DND-41 (cell line): ENCODE results near the gene SCRN2.

ENCODE experiments used
- ATAC-seq: fragments of 200-7000 bp; cut with Tn5 transposase; 3 replicates; pipeline ENCODE4 v1.9.1; 2021; ENCODE audit warnings: low read depth; ENCODE audit not compliant: insufficient read depth
- DNase-seq: peaks from one replicate; pipeline ENCODE4 v3.0.0-alpha.2; 2020
- H2AFZ ChIP-seq: 2 replicates; pipeline ENCODE4 v1.6.0; 2012; ENCODE audit warnings: low read depth, low read length
- H3K27ac ChIP-seq: 2 replicates; pipeline ENCODE4 v1.5.1; 2012; ENCODE audit warnings: low read length, inconsistent platforms
- H3K27me3 ChIP-seq: fragments of 200-600 bp; sonication (generic); 2 replicates; pipeline ENCODE4 v1.6.0; 2012; ENCODE audit warnings: low read length, mild to moderate bottlenecking, inconsistent platforms; ENCODE audit not compliant: insufficient read depth, poor library complexity
- H3K36me3 ChIP-seq: 2 replicates; pipeline ENCODE4 v1.5.1; 2012; ENCODE audit warnings: low read length, inconsistent platforms; ENCODE audit not compliant: insufficient read depth
- H3K4me1 ChIP-seq: 2 replicates; pipeline ENCODE4 v1.5.1; 2012; ENCODE audit warnings: mild to moderate bottlenecking, low read length; ENCODE audit not compliant: insufficient read depth
- H3K4me2 ChIP-seq: 2 replicates; pipeline ENCODE4 v1.6.0; 2012; ENCODE audit warnings: mild to moderate bottlenecking, moderate library complexity, low read length, inconsistent platforms; ENCODE audit not compliant: insufficient read depth
- H3K4me3 ChIP-seq, 2 experiments: fragments of 200-600 bp in 1 of 2; shearing (Covaris generic) in 1 of 2; 2 replicates each; pipeline ENCODE4 v1.5.1; 2012 to 2016; ENCODE audit warnings: inconsistent platforms in 2 of 2, low read length in 2 of 2, mild to moderate bottlenecking in 2 of 2, low read depth in 1 of 2, moderate library complexity in 1 of 2
- H3K79me2 ChIP-seq: 2 replicates; pipeline ENCODE4 v1.6.0; 2012; ENCODE audit warnings: low read length, inconsistent platforms; ENCODE audit not compliant: insufficient read depth
- H3K9ac ChIP-seq: 2 replicates; pipeline ENCODE4 v1.6.0; 2012; ENCODE audit warnings: low read depth, mild to moderate bottlenecking, inconsistent platforms, low read length, moderate library complexity
- H3K9me3 ChIP-seq: 2 replicates; pipeline ENCODE4 v1.5.1; 2012; ENCODE audit warnings: low read length, moderate library complexity, mild to moderate bottlenecking, inconsistent platforms; ENCODE audit not compliant: insufficient read depth, severe bottlenecking
- H4K20me1 ChIP-seq: 2 replicates; pipeline ENCODE4 v1.6.0; 2012; ENCODE audit warnings: low read length; ENCODE audit not compliant: insufficient read depth
- EZH2 ChIP-seq: IDR thresholded peaks from 3 replicates; pipeline ENCODE4 v1.6.1; 2012; ENCODE audit warnings: borderline replicate concordance, low read depth, mild to moderate bottlenecking, moderate library complexity, low read length, inconsistent platforms; ENCODE audit not compliant: severe bottlenecking
- TF ChIP-seq, protein P1 (sequence below): IDR thresholded peaks from 2 replicates; pipeline ENCODE4 v1.5.1; 2012; ENCODE audit warnings: borderline replicate concordance, low read length, moderate library complexity, mild to moderate bottlenecking; ENCODE audit not compliant: poor library complexity, severe bottlenecking; ENCODE audit errors: extremely low read depth

Gene SCRN2

GRCh38 chr17:47882695-47883588, 41.9 kb upstream of the SCRN2 start:
- no peak for DNase-seq

GRCh38 chr17:47882247-47882646, 41.2 kb upstream of the SCRN2 start:
- H3K27me3 ChIP-seq: peaks cover 16% of the 10 kb centered on the region
- H3K36me3 ChIP-seq: no peaks in the 10 kb centered on the region
- H3K79me2 ChIP-seq: no peaks in the 10 kb centered on the region
- H2AFZ ChIP-seq: no peak overlapping the region
- no peaks in the 10 kb centered on the region for H4K20me1 ChIP-seq
- no peak overlapping the region for H3K9ac ChIP-seq
- H3K4me3 ChIP-seq: no peak overlapping the region
- H3K4me2 ChIP-seq: no peak overlapping the region
- H3K27ac ChIP-seq: no peak overlapping the region
- DNase-seq: no peak
- TF ChIP-seq, protein P1, sequence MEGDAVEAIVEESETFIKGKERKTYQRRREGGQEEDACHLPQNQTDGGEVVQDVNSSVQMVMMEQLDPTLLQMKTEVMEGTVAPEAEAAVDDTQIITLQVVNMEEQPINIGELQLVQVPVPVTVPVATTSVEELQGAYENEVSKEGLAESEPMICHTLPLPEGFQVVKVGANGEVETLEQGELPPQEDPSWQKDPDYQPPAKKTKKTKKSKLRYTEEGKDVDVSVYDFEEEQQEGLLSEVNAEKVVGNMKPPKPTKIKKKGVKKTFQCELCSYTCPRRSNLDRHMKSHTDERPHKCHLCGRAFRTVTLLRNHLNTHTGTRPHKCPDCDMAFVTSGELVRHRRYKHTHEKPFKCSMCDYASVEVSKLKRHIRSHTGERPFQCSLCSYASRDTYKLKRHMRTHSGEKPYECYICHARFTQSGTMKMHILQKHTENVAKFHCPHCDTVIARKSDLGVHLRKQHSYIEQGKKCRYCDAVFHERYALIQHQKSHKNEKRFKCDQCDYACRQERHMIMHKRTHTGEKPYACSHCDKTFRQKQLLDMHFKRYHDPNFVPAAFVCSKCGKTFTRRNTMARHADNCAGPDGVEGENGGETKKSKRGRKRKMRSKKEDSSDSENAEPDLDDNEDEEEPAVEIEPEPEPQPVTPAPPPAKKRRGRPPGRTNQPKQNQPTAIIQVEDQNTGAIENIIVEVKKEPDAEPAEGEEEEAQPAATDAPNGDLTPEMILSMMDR: no peak
- TF ChIP-seq EZH2: no peak
- H3K9me3 ChIP-seq: no peaks in the 10 kb centered on the region
- no peaks in the 10 kb centered on the region for H3K4me1 ChIP-seq
- no peak for ATAC-seq

More at GRCh38 chr17:47882695-47883588, 41.9 kb upstream of the SCRN2 start:
- no peak overlapping the region for H3K27ac ChIP-seq
- no peak overlapping the region for H3K9ac ChIP-seq
- H4K20me1 ChIP-seq: no peaks in the 10 kb centered on the region
- H3K4me3 ChIP-seq: no peak overlapping the region
- H3K9me3 ChIP-seq: no peaks in the 10 kb centered on the region
- H3K36me3 ChIP-seq: no peaks in the 10 kb centered on the region
- ATAC-seq: no peak
- H2AFZ ChIP-seq: no peak overlapping the region
- H3K4me1 ChIP-seq: no peaks in the 10 kb centered on the region
- H3K4me2 ChIP-seq: no peak overlapping the region
- peaks cover 13% of the 10 kb centered on the region for H3K27me3 ChIP-seq
- TF ChIP-seq EZH2: no peak
- TF ChIP-seq, protein P1: no peak
- H3K79me2 ChIP-seq: no peaks in the 10 kb centered on the region

GRCh38 chr17:47879776-47880454, 38.8 kb upstream of the SCRN2 start:
- no peaks in the 10 kb centered on the region for H3K4me1 ChIP-seq
- H3K27me3 ChIP-seq: peaks cover 19% of the 10 kb centered on the region
- H3K9ac ChIP-seq: no peak overlapping the region
- no peaks in the 10 kb centered on the region for H3K36me3 ChIP-seq
- ATAC-seq (no peak), DNase-seq (no peak)
- H4K20me1 ChIP-seq: no peaks in the 10 kb centered on the region
- H2AFZ ChIP-seq: no peak overlapping the region
- H3K9me3 ChIP-seq: no peaks in the 10 kb centered on the region
- no peak overlapping the region for H3K4me3 ChIP-seq
- no peak overlapping the region for H3K27ac ChIP-seq
- no peaks in the 10 kb centered on the region for H3K79me2 ChIP-seq
- no peak overlapping the region for H3K4me2 ChIP-seq
- TF ChIP-seq, protein P1: no peak
- no peak for TF ChIP-seq EZH2
